ENCODE results near the gene BPGM.

Gene BPGM

DNA sequence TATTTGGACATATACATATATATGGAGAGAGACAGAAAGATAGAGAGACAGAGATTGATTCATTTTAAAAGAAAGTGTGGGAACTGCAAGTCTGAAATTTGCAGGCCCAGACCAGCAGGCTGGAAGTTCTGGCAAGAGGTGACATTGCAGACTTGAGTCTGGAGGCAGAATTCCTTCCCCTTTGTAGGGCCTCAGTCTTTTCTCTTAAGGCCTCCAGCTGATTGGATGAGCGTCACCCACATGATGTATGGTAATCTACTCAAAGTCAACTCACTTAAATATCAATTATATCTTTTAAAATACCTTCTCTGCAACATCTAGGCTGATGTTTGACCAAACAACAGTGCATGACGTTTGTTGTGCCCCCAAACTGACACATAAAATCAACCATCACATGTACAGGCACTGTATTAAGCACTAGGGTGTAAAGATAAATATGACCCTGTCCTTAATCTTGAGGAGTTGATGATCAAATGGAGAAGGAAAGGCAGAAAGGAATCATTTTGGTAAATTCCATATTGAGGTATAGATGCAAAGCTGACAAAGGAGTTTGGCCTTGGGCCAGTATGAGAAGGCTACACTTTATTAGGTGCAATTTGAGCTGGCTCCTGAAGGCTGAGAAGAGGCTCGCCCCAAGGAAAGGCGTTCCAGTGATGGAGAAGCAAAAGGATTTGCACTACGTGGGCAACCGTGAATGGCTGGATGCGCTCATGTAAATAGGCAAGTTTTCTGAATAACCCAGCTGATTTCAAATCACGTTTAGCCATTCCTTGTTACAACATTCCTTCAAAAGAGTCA is 52.6 kb downstream of the BPGM start:
- no peak for DNase-seq

DNA sequence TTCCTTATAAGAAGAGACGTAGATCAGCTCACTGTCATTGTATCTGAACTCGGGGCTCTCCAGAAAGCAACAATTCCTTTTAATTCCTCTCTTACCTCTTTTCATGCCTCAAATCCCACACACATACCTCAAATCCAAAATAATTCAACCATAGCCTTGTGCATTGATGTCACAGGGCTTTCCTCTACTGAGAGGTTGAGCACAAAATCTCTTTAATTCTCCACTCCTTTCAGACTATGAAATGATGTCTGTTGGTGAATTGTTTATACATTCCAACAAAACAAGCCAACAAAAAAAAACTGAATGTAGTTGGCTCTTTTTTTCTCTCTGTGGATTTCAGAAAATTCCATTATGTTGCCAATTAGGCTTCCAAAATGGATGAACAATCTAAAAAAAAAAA is 53.2 kb downstream of the BPGM start:
- no peak for DNase-seq

- DNase-seq, result no peak
These were observed 54.6 kb downstream of the BPGM start for GRCh38 chr7:134701272-134701671.

GRCh38 chr7:134702366-134703240 is 56.0 kb downstream of the BPGM start:
- DNase-seq, result no peak

GRCh38 chr7:134703241-134703594 is 56.6 kb downstream of the BPGM start:
- no peak for DNase-seq

DNA sequence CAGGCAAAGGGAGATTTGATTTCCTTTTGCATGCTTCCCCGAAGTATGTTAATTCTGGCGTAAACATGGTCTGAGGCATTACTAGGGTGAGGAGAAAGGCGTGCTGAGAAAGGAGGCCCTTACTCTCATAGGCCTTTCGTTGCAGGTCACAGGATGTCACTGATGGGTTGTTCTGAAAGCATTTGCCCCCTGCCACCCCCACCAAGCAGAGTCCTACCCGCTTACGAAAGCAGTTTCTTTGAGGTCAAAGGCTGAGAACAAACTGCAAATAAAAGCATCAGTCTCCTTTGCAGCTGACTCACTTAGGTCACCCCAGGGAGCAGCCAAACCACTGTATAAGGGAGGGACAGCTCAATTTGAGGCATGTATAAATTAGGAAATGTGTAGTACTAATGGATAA is 57.1 kb downstream of the BPGM start:
- no peak for DNase-seq

GRCh38 chr7:134704827-134705226 is 58.2 kb downstream of the BPGM start:
- no peak for DNase-seq

DNA sequence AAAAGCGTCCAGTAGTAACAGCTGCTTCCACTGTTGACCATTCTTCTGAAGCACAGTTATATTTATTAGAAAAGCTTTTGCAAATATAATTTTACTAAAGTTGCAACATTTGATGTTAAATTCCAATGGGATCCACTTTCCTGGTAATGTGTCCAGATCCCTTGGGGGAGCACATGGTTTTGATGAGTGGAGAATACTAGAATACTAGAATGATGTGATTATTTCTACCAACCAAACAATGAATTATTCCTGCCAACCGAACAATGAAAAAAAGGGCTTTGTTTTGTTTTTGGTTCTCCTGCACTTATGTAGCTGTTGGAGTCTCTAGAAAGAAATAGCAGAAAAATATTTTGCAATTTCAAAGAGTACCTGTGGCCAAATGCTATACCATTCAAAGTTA is 59.1 kb downstream of the BPGM start:
- no peak for DNase-seq

- no peak for DNase-seq
These were observed 59.8 kb downstream of the BPGM start for GRCh38 chr7:134706468-134706867.

DNA sequence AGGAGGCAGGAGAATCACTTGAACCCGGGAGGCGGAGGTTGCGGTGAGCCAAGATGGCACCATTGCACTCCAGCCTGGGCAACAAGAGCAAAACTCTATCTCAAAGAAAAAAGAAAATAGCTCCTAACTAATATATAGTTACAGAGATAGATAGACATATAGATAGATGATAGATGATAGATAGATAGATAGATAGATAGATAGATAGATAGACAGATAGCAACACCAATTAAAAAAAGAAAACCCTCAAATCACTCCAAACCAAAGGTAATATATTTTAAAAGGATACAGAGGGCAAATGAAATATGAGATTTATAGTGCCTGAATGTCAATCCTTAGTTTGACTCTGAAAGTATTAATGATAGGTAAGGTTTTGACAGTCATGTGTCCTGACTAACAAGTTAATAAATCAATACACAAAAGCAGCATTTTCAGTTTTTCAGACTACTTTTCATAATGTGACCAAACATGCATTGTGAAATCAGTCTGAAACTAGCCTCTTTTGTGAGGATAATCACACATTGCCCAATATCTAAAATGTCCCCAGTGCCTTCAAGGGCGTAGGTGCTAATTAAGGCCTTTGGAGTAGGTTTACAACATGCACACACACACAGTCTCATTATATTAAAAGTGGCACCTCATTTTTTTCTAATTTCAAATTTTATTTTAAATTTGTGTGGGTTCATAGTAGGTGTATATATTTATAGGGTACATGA is 61.2 kb downstream of the BPGM start:
- no peak for DNase-seq

DNA sequence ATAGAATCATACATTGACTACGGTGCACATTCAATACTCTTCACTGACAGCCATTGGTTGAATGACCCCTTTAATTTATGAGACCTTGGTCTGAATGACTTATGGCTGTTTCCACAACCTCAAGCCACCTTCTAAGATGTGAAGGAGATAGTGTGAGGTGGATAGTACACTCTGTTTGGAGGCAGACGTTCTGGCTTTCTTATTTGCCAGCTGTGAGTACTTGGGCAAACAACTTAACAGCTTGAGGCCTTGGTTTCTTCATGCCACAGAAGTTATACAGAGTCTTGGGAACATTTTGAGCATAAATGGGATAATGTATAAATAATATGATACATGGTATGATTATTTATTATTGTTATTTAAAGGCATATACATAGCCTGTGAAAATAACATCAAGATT is 62.0 kb downstream of the BPGM start:
- DNase-seq, result no peak

DNA sequence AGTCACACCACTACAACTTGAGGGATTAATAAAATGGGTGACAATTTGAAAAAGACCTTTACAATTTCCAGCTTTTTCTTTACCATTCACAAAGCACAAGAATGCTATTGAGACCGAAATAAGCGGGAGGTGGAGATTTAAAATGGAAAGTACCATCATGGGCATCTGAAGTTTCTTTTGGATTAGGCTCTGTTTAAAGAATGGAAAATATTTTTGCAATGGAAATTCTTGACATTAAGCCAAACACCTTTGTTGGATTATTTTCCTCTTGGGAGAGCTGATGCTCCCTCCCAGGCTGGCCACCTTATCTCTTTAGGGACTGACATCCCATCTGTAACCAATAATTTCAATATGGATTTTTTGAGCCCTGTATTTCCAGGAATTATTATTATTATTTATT is 62.5 kb downstream of the BPGM start:
- DNase-seq, result no peak

- no peak for DNase-seq
These were observed 63.8 kb downstream of the BPGM start for GRCh38 chr7:134710511-134710853.

DNA sequence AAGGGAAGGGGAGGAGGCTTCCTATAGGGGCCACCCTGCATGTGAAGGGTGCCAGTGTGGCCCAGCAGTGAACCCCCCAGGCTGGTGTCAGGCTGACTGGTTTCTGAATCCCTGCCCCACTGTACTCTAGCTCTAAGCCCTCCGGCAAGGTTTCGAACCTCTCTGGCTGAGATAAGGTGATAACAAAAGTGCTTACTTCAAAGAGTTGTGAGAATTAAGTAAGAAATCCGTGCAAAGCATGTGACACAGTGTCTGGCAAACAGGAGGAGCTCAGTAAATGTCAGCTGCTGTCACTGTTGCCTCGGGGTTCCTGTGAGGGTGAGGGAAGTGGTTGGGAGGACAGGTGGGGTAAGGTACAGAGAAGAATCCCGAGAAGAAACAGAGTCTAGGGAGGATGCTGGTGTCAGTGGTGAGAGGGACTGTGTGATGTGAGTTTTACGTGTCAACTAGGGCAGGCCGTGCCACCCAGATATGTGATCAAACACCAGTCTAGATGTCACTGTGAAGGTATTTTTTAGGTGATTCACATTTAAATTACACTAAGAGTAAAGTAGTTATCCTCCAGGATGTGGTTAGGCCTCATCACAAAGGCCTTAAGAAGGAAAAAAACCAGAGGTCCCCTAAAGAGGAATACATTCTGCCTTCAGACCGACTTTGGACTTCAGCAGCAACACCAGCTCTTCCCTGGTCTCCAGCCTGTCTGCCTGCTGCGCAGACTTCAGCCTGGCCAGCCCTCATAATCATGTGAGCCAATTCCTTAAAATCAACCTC is 64.4 kb downstream of the BPGM start:
- DNase-seq, result no peak

DNA sequence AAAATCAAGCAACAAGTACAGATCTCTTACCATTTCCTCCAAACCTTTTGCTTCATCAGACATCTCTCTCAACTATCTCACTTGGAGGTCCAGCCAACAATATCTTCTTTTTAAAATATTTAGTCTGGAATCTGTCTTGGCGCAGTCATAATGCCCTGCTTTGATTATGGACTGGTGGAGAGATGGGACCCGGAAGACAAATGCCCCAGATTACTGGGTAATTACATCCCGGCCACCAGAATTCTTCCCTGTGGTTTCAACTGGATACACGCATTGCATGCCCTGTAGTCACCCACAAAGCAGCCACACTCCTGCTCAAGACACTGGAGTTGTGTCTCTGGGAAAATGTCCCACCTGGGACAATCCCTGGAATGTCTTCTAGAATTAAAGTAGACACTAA is 65.5 kb downstream of the BPGM start:
- DNase-seq, result no peak

GRCh38 chr7:134714470-134715205 is 68.0 kb downstream of the BPGM start:
- no peak for DNase-seq

DNA sequence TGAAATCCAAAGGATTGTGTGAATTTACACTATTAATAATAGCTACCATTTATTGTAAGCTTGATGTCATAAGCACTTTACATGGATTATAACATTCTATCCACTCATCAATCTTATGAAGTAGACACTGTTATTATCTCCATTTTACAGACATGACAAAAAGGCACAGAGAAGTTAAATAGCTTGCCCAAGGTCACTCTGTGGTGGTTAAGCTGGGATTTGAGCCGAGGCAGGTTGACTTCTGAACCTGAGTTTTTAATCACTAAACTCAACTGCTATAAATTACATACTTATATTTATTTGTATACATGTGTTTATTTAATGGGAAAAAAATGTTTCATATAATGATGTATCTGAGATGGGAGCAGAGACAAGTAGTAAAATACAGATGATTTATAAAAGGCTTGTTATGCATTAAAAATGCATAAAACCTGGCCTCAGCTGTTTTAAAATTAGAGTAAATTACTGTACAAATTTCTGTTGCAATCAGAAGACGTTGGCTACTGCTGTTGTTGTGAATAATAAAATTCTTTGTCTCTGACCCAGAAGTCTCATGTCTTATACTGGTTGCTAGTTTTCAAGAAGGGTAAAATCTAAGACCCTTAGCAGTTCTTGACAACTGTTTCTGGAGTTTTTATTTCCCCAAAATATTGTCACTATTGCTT is 71.7 kb downstream of the BPGM start:
- no peak for DNase-seq

- peak; percentile 27 for DNase-seq
These were observed 73.7 kb downstream of the BPGM start for GRCh38 chr7:134720091-134720935.

GRCh38 chr7:134721171-134721570 is 74.5 kb downstream of the BPGM start:
- no peak for DNase-seq

- DNase-seq, result no peak
These were observed 76.2 kb downstream of the BPGM start for GRCh38 chr7:134722786-134723322.

Measured in NCI-H2227 treated with DMSO at 0.1 percent for 48 hours (cell line).